NCI-H2107 treated with DMSO at 0.1 percent for 48 hours (cell line): ENCODE data around the gene LNX1.

Experiments
- DNase-seq: peaks from one replicate; lab custom pipeline; 2025; ENCODE audit not compliant: unreplicated experiment; lab: John Stamatoyannopoulos, UW

LNX1 gene

GRCh38 chr4:53501561-53501960 is 89.7 kb downstream of the LNX1 start:
- DNase-seq, result no peak

- no peak for DNase-seq
Measured at GRCh38 chr4:53500546-53500945, 90.7 kb downstream of the LNX1 start.

DNA sequence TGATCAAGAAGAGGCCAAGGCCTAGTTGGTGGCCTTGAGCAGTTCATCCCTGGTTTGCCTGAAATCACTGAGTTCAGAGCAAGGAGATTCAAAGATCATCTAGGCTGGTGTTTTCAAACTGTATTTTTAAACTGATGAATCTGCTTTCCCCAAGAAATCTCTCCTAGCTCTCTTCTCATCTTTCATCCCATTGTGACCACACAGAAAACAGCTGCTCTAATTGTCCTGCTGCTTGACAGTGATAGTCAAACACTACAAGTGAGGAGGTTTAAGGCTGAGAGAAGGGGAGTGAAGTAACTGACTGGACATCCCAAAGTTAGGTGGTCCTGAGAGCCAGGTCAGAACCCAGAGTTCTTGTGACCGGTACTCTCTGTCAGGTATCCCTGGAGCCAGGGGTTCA is 91.5 kb downstream of the LNX1 start:
- no peak for DNase-seq

DNA sequence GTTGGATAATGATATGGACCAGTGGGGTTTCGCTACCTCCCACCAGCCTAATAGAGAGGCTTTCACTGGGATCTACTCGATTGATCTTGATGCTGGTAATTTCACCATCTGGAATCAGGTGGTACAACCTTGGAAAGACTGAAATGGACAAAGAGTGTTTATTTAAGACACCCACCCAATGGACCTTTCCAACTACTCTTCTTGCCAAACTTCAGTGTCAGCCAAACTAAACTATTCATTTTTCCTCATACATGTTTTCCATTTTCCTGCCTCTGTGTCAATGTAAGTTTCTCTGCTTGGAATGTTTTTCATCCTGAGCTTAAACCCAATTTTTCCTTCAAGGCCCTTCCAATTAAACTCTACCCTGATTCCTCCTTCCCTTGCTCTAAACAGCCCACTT is 92.6 kb downstream of the LNX1 start:
- DNase-seq, result no peak

DNA sequence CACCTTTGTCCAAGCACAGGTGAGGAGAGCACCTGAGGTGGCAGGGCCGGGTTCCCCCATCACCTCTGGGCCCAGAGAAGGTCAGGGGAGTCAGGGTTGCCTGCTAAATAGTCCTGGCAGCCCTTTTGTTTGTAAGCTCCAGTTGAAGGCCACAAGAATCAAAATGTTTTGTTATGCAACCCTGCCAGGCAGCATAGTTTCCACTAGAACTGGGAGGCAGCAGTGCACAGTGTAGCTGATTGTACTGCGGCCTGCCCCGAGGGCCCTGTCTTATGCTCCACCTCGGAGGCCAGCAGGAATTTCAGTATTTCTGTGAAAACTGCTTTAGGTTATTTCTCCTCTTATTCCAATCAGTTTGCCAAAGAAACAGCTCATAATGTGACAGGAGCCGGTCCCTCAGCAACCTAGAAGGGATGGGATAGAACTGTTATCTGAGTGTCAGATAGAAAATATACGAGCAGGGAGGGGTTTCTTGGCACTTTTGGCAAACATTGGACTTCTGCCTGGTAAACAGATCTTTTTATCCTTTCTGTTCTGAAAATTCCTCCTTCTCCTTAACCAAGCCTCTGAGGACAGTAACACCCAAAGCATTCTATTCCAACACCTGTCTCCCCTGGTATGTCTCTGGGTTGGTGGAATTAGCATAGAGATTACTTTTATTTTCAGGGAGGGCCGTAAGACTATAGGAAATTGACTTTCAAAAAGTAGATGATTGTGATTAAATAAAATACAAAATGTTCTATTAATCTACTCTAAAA is 93.6 kb downstream of the LNX1 start:
- DNase-seq, result no peak

DNA sequence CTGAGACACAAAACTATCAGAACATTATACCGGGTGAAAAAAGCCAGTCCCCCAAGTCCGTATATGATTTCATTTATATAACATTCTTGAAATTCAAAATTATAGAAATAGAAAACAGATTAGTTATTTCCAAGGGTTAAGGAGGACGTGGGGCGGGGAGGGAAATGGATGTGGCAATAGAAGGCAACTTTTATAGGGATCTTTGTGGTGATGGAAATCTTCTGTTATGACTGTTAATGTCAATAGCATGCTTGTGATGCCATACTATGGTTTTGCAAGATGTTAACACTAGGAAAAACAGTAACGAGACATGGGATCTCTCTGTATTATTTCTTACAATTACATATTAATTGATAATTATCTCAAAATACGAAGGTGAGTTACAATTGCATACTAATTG is 96.4 kb downstream of the LNX1 start:
- DNase-seq, result no peak

DNA sequence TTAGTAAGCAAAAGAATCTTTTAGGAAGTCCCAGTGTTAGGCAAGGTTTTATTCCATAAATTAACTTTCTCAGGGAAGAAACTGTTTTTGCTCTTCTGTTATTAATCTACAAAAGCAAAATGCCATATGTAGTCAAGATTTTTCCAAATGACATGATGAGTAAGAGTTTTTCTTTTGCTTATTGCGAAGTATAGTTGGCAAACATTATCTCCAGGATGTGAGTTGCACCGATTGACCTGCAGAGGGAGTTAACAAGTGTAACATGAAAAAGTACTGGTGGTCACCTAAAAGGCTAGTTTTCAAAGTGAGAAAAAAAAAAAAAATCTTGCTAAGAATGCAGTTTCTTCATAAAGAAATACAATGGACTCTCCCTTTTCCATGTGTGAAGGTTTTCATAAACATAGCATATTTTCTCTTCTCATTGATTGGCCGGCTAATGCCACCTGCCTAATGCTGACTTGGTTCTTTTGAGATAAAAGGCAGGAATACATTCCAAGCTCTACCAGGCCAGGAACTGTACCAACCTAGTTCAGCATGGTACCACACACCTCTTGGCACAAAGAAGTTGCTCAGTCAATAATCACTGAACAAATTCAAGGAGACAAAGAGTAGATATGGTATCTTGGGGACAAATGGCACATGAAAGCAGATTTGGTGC is 100.2 kb downstream of the LNX1 start:
- no peak for DNase-seq

GRCh38 chr4:53490161-53490956 is 100.9 kb downstream of the LNX1 start:
- no peak for DNase-seq

DNA sequence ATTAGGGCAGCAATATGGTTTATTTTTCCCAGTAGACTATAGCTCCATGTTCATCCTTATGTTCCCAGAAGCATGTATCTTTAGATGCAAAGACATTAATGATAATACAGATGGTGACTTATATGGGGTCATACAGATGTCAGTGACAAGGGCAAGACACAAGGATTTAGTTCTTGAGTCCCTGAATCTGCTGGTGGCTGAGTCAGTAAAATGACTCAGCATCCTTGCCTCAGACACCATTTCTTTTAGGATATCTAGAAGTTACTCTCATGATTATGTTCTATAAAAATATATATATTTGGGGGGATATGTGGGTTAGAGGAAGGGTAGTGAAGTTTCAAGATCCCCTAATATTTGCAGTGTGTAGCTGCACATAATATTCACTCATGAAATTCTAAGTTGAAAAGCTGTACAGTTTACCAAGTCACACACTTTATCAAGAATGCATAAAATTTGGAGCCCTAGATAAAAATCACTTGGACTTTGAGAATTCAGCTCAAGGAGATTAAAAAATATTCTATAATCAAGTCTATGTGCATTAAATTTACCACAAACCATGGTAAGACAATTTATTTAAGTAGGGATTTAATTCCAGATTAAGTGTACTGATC is 101.9 kb downstream of the LNX1 start:
- no peak for DNase-seq

GRCh38 chr4:53487766-53488165 is 103.5 kb downstream of the LNX1 start:
- no peak for DNase-seq

DNA sequence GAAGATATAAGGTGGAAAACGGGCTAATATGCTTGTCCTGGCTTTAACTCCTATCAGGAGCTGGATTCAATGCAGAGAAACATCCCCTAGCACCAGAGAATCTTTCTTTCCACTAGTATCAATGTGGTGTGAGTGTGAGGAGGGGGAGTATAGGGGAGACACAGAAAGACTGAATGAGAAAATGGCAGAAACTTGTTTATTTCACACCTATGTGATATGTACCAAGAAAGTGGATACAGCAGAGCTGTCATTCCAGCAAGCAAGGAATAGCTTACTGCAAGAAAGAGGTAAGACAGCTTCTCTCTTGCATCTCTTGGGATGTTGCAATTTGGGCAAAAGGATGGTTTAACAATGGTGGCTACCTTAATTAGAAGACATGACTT is 105.6 kb downstream of the LNX1 start:
- no peak for DNase-seq

DNA sequence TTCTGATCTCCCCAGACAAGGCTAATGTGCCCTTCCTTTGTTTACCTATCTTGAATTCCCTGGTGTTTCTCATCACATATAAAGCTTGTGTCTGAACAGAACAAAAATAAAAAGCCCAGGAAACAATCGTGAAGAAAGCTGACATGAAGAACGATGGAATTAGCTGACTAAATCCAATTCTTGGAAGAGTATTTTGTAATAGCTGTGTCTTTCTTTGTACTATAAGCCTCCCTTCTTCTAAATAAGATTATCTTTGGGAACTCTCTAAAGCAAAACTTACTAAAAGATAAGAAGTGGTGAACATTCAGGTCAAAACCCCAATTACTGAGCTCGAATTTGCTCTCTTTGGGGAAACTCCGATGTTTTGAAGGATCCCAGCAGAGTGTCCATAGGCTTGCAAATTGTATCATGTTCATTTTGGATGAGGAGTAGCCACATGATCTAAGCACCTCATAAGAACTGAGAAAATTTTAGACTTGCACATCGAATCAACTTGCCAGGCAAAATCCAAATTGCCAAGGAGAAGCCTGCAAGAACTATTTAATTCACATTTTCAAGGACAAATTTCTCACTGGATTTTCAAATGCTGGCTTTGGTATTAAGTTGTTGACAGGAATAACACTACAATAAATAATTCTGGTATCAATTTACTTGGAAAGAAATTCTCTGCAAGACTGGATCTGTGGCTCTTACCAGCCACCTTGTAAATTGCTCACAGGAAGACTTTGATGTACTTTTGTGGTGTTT is 106.2 kb downstream of the LNX1 start:
- no peak for DNase-seq

GRCh38 chr4:53483250-53483649 is 108.0 kb downstream of the LNX1 start:
- no peak for DNase-seq

GRCh38 chr4:53481586-53481985 is 109.7 kb downstream of the LNX1 start:
- DNase-seq, result no peak

GRCh38 chr4:53480909-53481308 is 110.4 kb downstream of the LNX1 start:
- no peak for DNase-seq

DNA sequence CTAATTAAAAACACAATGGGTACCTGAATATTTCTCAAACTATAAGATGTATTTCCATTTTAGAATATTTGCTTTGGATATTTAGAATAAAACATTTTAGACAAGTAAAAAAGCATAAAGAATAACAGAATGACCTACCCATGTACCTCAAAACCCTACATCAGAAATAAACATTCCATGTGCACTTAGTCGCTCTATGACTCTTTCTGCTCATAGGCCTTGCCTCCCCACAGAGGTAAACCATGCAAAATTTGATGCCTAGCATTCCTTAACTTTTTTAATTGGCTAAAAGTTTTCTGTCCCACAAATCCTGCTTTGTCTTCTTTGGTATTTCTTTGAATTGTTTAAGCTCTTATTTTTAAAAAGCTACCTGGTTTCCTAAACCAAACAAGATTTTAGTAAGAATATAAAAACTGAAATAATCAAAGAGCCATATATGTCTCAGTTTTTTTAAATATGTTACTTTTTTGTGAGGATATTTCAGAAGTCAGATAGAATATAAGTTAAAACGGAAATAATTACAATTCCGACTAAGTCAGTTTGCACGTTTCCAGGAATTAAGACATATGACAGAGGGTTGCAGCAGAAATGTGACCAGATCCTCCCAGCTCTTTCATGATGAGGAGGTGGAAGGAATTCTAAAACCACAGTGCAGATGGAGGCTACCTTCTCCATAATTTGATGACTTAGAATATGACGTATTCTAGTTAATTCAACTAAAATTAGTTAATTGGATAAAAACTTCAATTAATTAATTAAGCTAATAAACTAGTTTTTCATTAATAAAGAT is 111.4 kb downstream of the LNX1 start:
- DNase-seq, result no peak

GRCh38 chr4:53478671-53479456 is 112.4 kb downstream of the LNX1 start:
- no peak for DNase-seq

GRCh38 chr4:53477636-53478035 is 113.7 kb downstream of the LNX1 start:
- DNase-seq, result no peak

DNA sequence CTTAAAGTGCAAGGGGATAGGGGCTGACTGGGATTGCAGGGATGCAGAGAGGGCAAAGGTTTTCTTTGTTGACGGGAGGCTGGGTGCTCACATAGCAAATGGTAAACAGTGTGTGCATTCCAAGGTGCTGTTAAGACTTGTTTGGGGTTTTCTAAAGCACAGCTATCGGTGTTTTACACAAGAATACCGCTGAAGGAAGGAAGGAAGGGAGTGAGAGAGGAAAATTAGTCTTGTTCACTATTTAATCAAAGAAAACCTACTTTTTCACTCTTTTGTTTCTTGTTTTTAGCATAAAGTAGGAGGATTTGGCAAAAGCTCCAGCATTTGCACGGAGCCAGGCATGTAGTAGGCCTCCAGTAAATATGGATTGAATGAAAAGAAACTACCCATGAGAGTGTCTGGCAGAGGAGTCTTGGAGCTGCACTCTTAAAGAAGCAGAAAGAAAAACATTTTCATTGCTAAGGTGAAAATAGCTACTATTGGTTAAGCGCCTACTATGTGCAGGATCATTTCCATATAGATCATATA is 114.2 kb downstream of the LNX1 start:
- DNase-seq, result no peak
